GM18909 (cell line): ENCODE data around the gene KCTD8.
A peak's percentile ranks its signal among the peaks of the same experiment; 100 is the strongest.

Experiments used
- ATAC-seq: cut with Tn5 transposase; IDR thresholded peaks from one replicate; pipeline ENCODE4 v1.9.1; 2021; ENCODE audit warnings: mild to moderate bottlenecking; ENCODE audit not compliant: unreplicated experiment, poor library complexity

The KCTD8 gene

GRCh38 chr4:44448521-44449461 lies at the start of gene KCTD8:
Gene KCTD8 (minus strand): TSS chr4:44448809.
- ATAC-seq: peak; percentile 98

DNA sequence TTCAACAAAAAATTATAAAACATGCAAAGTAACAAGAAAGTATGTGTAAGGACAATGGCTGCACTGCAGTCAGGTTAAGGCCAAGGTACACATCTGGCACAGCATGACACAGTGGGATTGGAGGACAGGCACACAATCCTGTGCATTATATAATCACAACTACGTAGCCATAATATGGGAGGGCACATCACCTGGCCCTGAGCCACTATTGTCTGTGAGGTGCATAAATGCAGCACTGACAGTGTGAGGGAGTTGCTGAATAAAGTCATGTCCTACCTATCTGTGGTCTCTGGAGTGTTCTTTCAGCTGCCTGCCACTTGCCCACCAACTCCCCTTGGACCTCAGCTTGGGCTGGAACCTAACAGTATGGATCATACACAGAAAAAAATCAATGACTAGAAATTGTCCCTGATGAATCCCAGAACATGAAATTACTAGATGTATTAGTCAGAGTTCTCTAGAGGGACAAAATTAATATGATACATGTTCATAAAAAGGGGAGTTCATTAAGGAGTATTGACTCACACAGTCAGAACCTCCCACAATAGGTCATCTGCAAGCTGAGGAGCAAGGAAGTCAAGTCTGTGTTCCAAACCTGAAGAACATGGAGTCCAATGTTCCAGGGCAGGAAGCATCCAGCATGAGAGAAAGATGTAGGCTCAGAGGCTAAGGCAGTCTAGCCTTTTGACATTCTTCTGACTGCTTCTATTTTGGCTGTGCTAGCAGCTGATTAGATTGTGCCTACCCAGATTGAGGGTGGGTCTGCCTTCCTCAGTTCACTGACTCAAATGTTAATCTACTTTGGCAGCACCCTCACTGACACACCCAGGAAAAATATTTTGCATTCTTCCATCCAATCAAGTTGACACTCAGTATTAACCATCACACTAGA lies 46.4 kb upstream of the KCTD8 start:
- no peak for ATAC-seq

DNA sequence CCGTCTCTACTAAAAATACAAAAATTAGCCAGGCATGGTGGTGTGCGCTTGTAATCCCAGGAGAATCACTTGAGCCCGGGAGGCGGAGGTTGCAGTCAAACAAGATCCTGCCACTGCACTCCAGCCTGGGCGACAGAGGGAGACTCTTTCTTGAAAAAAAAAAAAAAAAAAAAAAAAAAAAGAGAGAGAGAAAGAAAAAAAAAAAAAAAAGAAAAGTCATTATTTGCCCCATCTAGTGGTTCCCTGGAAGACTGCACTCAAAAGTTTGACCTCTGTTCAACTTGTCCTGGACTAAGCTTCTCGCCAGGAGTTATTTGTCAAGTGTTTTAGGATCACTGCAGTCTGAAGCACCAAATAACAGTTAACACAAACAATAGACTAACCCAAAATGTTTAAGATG lies 45.3 kb upstream of the KCTD8 start:
- no peak for ATAC-seq

DNA sequence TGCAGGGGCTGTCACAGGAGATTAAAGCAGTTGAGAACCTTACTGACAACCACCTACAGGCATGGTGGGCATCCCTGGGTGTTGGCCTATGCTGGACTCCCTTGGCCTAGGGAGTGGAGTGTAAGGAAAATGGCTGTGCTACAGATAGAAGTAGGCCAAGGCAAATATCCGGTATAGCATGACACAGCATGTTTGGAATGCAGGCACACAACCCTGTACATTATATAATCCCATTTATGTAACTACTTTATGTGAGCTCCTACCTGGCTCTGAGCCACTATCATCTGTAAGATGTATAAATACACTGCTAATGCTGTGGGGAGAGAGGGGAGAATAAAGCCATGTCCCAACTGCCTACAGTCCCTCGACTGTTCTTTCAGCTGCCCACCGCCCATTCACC lies 38.7 kb upstream of the KCTD8 start:
- ATAC-seq: no peak

DNA sequence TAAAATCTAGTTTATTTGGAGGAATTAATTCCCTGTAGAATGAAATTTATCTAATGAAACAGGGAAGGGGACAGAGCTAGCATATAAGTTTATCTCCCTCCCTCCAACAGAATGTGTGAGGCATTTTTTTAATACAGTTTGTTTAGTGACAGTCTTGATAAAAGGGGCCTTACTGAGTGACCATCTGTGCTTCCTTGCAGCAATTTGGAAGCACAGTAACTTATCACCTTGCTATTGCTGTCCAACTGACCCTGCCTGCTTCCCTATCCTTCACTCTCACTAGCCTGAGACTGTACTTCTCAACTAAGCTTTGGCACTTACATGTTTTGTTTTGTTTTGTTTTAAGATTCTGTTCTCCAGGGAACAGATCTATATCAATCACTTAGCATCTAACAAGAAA lies 31.1 kb upstream of the KCTD8 start:
- no peak for ATAC-seq

GRCh38 chr4:44462259-44462658 lies 13.7 kb upstream of the KCTD8 start:
- ATAC-seq: no peak

GRCh38 chr4:44447563-44448504 lies 775 bp downstream of the KCTD8 start:
- peak; percentile 7 for ATAC-seq

DNA sequence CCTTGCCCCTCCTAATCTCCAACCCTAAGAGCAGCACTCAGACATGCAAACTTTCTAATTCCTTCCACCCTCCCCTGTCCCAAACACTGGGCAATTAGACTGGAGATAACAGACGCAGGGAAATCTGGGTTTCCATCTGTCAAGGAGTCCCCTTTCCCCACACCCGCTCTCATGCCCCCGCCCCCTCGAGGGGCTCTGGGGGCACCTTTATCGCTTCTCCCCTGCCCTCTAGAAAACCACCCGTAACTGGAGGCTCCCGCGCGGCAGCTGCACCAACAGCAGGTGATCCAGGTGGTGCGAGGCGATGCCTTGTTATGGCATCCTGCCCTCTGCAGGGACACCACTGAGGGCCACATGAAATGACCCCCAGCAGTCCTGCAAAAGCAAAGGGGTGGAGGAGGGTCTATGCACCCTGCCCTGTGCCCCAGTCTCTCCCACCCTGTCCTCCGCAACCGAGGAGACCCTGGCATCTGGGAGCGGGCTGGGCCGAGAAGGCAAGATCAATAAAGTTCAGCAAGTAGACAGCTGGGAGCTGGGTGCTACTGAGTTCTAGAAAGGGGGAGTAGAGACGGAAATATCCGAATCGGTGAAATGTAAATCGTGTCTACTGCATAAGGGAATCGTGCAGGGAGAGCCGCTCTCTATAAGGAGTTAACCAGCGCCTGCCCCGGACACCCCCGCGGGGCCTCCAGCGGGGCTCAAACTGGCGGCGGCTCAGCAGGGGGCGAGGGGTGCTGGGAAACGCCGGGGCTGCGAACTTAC lies 1.6 kb downstream of the KCTD8 start:
- ATAC-seq: no peak

DNA sequence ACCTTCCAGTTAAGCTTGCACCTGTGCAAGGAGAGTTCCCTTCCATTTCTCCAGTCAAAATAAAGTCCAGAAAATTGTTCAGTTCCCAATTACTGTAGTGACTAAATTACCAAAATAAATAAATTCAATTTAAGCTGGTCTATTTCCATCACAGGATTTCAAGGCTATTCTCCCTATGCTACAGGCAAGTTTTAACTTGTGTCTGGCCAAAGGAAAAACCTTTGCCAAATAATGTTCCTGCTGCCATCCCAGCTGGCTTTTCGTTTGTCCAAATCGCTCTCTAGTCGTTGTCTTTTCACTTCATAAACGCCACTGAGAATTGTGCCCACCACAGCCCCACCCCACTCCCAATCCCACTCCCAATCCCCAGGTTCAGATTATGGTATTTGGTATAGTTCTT lies 2.4 kb downstream of the KCTD8 start:
- ATAC-seq: no peak

- no peak for ATAC-seq
Observed at GRCh38 chr4:44438687-44439086, 9.9 kb downstream of the KCTD8 start.

- no peak for ATAC-seq
Observed at GRCh38 chr4:44434247-44434646, 14.4 kb downstream of the KCTD8 start.

DNA sequence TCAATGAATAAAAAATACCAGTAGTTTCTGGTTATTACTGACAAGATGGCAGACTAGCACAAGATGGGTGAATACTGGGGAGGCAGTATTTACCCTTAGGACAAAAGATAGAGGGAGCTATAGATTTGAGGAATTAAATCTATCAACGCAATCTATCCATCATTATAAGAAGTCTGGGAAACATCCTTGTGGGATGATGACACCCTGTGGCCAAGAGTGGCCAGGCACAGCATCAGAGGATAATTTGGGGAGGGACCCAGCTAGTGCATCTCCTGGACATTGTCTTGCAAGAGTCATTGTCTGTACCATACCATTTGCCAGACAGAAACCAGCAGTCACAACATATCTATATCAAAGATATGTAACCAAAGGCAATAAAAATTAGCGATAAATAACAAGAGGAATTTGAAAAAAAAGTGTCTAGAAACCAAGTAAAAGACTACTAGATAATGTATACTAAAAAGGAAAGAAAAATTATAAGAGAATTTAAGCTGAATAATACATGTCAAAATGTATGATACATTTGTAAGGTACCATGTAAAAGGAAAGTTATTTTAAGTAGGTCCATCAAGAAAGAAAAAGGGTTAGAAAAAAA lies 22.9 kb downstream of the KCTD8 start:
- no peak for ATAC-seq

DNA sequence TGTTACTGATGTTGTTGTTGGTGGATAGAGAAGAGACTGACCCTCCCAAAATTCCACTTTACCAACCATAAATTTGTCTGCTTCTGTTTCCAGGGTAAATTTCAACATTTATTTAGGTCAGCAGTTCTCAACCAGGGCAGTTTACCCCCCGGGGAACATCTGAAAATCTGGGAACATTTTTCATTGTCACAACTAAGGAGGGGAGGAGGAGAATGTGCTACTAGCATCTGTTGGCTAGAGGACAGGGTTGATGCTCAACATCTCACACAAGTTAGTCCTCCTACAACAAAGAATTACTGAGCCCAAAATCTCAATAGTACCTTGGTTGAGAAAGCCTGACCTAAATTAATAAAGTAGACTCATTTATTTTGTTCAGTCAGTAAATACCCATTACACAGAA lies 25.7 kb downstream of the KCTD8 start:
- ATAC-seq: no peak

DNA sequence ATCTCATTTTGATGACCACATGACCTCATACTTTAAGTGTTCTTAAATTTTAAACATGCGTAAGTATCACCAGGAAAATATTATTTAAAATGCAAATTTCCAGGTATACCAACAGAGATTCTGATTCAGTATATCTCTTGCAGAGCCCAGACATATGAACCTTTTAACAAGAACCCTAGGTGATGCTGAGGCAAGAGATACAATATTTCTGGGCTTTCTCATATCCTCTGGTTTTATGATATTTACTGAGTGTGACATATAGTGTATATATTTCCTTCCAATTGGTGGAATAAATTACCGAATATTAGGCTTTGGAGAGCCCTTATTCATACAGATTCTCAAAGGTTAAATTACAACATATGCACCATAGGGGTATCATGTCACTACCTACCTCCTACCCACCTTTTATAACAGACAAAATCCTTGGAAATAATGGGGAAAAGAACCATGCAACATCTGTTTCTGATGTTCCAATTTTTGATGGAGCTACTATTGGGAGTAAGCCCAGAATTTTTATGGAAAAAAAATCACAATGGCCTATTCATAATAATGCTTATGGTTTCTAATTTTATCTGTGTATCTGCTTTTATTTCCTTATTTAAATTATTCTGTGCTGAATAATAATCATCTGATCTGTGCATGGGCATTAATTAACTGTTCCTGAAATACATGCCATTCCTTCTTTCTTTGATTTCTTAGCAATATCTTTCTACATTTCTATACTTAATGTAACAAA lies 27.1 kb downstream of the KCTD8 start:
- no peak for ATAC-seq

- ATAC-seq: no peak
Observed at GRCh38 chr4:44415251-44415650, 33.4 kb downstream of the KCTD8 start.

DNA sequence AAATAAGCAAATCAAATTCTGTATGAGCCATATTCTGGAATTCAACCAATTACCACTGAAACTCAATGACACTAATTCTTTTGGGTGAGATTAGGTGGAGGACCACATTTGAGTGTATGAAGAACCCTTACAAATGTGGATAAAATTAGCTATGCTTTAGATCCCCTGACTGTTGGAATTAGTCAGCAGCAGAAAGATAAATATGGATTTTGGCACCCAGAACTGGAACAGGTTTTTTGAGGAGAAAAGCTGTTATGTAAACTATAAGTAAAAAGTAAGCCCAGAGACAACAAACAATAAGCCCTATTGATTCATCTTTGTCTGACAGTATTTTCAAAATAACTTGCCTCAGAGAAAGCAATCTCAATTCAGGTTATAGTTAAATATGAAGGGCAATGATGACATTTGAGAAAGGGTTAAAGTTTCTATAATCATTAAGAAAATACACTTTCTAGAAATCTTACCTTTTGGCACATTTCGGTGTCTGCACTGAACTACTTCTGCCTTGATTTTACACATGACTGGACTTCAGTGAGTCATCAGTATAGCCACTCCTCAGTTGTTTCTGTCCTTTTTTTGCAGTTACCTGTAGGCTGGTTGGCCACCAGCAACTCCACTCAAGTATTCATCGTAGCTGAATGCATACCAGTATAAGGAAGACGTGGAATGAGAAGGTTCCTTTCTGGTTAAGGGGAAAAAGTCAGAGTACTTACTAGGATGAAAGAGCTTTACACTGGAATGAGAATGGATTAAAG lies 80.0 kb downstream of the KCTD8 start:
- ATAC-seq: no peak

DNA sequence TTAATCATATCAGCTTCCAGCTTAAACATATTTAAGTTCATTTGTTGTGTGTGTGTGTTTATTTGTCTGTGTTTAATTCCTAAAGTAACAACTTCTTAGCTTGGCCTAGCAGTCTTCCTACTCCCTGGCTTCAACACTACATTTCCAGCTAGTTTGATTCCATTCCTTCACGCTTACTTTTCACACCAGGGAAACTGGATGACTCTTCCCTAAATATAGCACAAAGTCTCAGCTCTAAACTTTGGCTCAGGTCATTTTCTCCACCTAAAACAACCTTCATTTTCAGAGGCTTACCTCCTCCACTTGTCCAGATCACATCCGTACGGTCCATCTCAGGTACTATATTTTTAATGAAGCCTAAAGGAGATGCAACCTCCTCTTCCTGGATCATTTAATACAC lies 94.4 kb downstream of the KCTD8 start:
- no peak for ATAC-seq

DNA sequence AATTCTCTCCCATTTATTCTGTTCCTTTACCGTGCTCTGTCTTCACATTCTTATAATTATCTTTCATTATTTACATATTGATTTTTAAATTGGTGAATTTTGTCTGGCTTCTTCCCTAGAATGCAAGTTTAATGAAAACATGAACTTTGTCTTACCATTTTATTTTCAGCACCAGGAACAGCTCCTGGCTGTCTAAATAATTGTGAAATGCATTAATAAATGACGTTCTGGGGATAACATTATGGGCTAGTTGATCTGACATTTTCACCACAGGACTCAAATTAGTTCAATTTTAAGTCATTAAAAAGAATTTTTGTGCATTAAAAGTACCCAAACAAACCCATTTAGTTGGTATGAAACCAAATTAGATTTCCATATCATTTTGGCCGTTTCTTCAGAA lies 97.5 kb downstream of the KCTD8 start:
- no peak for ATAC-seq
